GM18498 (cell line): ENCODE measurements around the gene CCDC117.
A peak's percentile ranks its signal among the peaks of the same experiment; 100 is the strongest.
"Not testable (repeated sequence)": the region's sequence is repeated elsewhere in the genome, so short reads cannot be mapped to it uniquely, and the experiment has no call there.

Experiments
- ATAC-seq: cut with Tn5 transposase; IDR thresholded peaks from one replicate; pipeline ENCODE4 v1.9.1; 2021; ENCODE audit warnings: mild to moderate bottlenecking, moderate library complexity; ENCODE audit not compliant: unreplicated experiment

The CCDC117 gene

GRCh38 chr22:28772633-28773460 lies at the start of gene CCDC117:
Gene CCDC117, plus strand, starts transcription at chr22:28772695. Its CDS starts 155 bp downstream, at chr22:28772850.
- peak; percentile 88 for ATAC-seq

GRCh38 chr22:28728002-28728401 lies 44.5 kb upstream of the CCDC117 start:
- ATAC-seq = no peak

GRCh38 chr22:28728621-28729313 lies 43.7 kb upstream of the CCDC117 start:
- ATAC-seq = no peak

GRCh38 chr22:28730179-28730578 lies 42.3 kb upstream of the CCDC117 start:
- no peak for ATAC-seq

GRCh38 chr22:28734393-28734792 lies 38.1 kb upstream of the CCDC117 start:
- no peak for ATAC-seq

GRCh38 chr22:28736301-28737155 lies 36.0 kb upstream of the CCDC117 start:
- ATAC-seq = no peak

GRCh38 chr22:28737701-28738100 lies 34.8 kb upstream of the CCDC117 start:
- ATAC-seq = no peak

GRCh38 chr22:28738876-28739275 lies 33.6 kb upstream of the CCDC117 start:
- ATAC-seq = not testable (repeated sequence)

- ATAC-seq = no peak
Measured at GRCh38 chr22:28741200-28741784, 31.2 kb upstream of the CCDC117 start.

- peak; percentile 95 for ATAC-seq
Measured at GRCh38 chr22:28741785-28742561, 30.5 kb upstream of the CCDC117 start, which contains the start of the genes CHEK2 and HSCB. Gene CHEK2, minus strand, starts transcription at chr22:28741820. Its CDS starts 7,099 bp downstream, at chr22:28734721. Gene HSCB, plus strand, starts transcription at chr22:28742039. Its CDS starts 57 bp downstream, at chr22:28742096.

GRCh38 chr22:28742562-28742962 lies 29.9 kb upstream of the CCDC117 start:
- ATAC-seq = no peak

GRCh38 chr22:28743852-28744251 lies 28.6 kb upstream of the CCDC117 start:
- no peak for ATAC-seq

- no peak for ATAC-seq
Measured at GRCh38 chr22:28750471-28750881, 22.0 kb upstream of the CCDC117 start.

- not testable (repeated sequence) for ATAC-seq
Measured at GRCh38 chr22:28754512-28754911, 18.0 kb upstream of the CCDC117 start.

GRCh38 chr22:28759861-28760560 lies 12.5 kb upstream of the CCDC117 start:
- ATAC-seq = no peak

GRCh38 chr22:28761449-28761755 lies 11.1 kb upstream of the CCDC117 start:
- ATAC-seq = no peak

- not testable (repeated sequence) for ATAC-seq
Measured at GRCh38 chr22:28762000-28762399, 10.5 kb upstream of the CCDC117 start.

GRCh38 chr22:28766628-28767027 lies 5.9 kb upstream of the CCDC117 start:
- ATAC-seq = no peak

- ATAC-seq = no peak
Measured at GRCh38 chr22:28768701-28769393, 3.6 kb upstream of the CCDC117 start.
